GM12878 (cell line): ENCODE data around the gene ESR1. TPM values are rescaled to one million over a fixed set of nuclear protein-coding genes. Genes with fewer than 3 reads are reported as not detected.

Experiments used
- ATAC-seq: fragments of 200-7000 bp; cut with Tn5 transposase; 3 replicates; pipeline ENCODE4 v1.9.1; 2020; ENCODE audit warnings: mild to moderate bottlenecking, moderate library complexity
- BruUV-seq: library from RNA; stranded (reverse); fragments of 400-500 nt; replicated peaks from 2 replicates; lab custom pipeline; 2021; lab: Mats Ljungman, UMichigan
- CTCF ChIA-PET: fragments of 300-600 bp; sonication (Branson Sonifier 250); formaldehyde crosslinking; extraction: SDS; loops from one replicate; lab custom pipeline; 2021; ENCODE audit warnings: inconsistent platforms; lab: Yijun Ruan, JAX
- POLR2A ChIA-PET: fragments of 350-600 bp; formaldehyde crosslinking; extraction: SDS; loops from one replicate; lab custom pipeline; 2021; ENCODE audit warnings: inconsistent platforms; lab: Charles Lee
- RAD21 ChIA-PET: fragments of 300-600 bp; sonication (Branson Sonifier 250); formaldehyde crosslinking; loops from one replicate; lab custom pipeline; 2023; ENCODE audit warnings: antibody characterized with exemption; ENCODE audit not compliant: unreplicated experiment; lab: Charles Lee
- SMC1A ChIA-PET: fragments of 300-600 bp; sonication (Branson Sonifier 250); formaldehyde crosslinking; loops from one replicate; lab custom pipeline; 2023; ENCODE audit not compliant: unreplicated experiment, uncharacterized antibody; lab: Charles Lee
- DNase-seq: peaks from one replicate; pipeline ENCODE4 v3.0.0-alpha.2; 2011; ENCODE audit warnings: low read depth, low spot score
- FAIRE-seq: peaks from 3 replicates; lab custom pipeline; 2011; peaks lifted over from hg19 to GRCh38; lab: Jason Lieb, UNC
- H2AFZ ChIP-seq: 2 replicates; pipeline ENCODE4 v1.6.0; 2011; ENCODE audit warnings: low read depth, low read length, control low read depth; ENCODE audit not compliant: control insufficient read depth
- H3K27ac ChIP-seq: 2 replicates; pipeline ENCODE4 v1.5.1; 2011; ENCODE audit warnings: control low read depth; ENCODE audit not compliant: control insufficient read depth, insufficient read depth
- H3K27me3 ChIP-seq, 2 experiments: replicated peaks in 1 of 2; 2 replicates each; pipeline versions ENCODE4 v1.6.0 to v1.6.1; 2011; ENCODE audit warnings: low read length in 1 of 2; ENCODE audit not compliant: control insufficient read depth in 2 of 2, insufficient read depth in 2 of 2
- H3K36me3 ChIP-seq, 2 experiments: 2 replicates each; pipeline ENCODE4 v1.5.1; 2011; ENCODE audit warnings: low read length in 1 of 2; ENCODE audit not compliant: control insufficient read depth in 2 of 2, insufficient read depth in 2 of 2
- H3K4me1 ChIP-seq: 2 replicates; pipeline ENCODE4 v1.6.1; 2011; ENCODE audit warnings: mild to moderate bottlenecking, low read length, moderate library complexity, mixed read lengths; ENCODE audit not compliant: control insufficient read depth, insufficient read depth
- H3K4me2 ChIP-seq: 2 replicates; pipeline ENCODE4 v1.6.0; 2011; ENCODE audit warnings: control low read depth; ENCODE audit not compliant: control insufficient read depth, insufficient read depth
- H3K4me3 ChIP-seq: fragments of 200-600 bp; sonication (generic); 2 replicates; pipeline ENCODE4 v1.5.1; 2016
- H3K79me2 ChIP-seq: 2 replicates; pipeline ENCODE4 v1.6.0; 2011; ENCODE audit warnings: low read length; ENCODE audit not compliant: control insufficient read depth, insufficient read depth
- H3K9ac ChIP-seq: 2 replicates; pipeline ENCODE4 v1.8.0; 2011; ENCODE audit warnings: low read length, control low read depth, mixed read lengths; ENCODE audit not compliant: control insufficient read depth, insufficient read depth
- H3K9me3 ChIP-seq: replicated peaks from 3 replicates; pipeline ENCODE4 v1.5.1; 2011; ENCODE audit warnings: mild to moderate bottlenecking, low read length; ENCODE audit not compliant: control insufficient read depth, insufficient read depth
- H4K20me1 ChIP-seq: 2 replicates; pipeline ENCODE4 v1.6.0; 2011; ENCODE audit not compliant: control insufficient read depth, insufficient read depth
- CREM ChIP-seq: IDR thresholded peaks from 2 replicates; pipeline ENCODE4 v1.6.1; 2014; ENCODE audit warnings: antibody characterized with exemption, low read depth
- IKZF1 ChIP-seq: fragments of 450-650 bp; conservative IDR thresholded peaks from 2 replicates; pipeline ENCODE4 v1.6.1; 2017; ENCODE audit warnings: antibody characterized with exemption, mild to moderate bottlenecking
- MTA2 ChIP-seq: fragments of 450-650 bp; IDR thresholded peaks from 2 replicates; pipeline ENCODE4 v1.6.1; 2016; ENCODE audit warnings: low read depth, mild to moderate bottlenecking, moderate library complexity
- MXI1 ChIP-seq: fragments of 150-350 bp; IDR thresholded peaks from 2 replicates; pipeline ENCODE4 v1.6.1; 2011; ENCODE audit warnings: low read depth, mild to moderate bottlenecking, inconsistent platforms, low read length, improper control_type of control experiment
- MYB ChIP-seq: fragments of 150-350 bp; IDR thresholded peaks from 2 replicates; pipeline ENCODE4 v1.6.1; 2014; ENCODE audit warnings: mild to moderate bottlenecking, low read depth, low read length, borderline replicate concordance
- NBN ChIP-seq: fragments of 450-650 bp; IDR thresholded peaks from 2 replicates; pipeline ENCODE4 v1.6.1; 2016
- WGBS: methylation state at CpG from one replicate; pipeline ENCODE4 v1.1.6; 2016; ENCODE audit warnings: low lambda C conversion rate; ENCODE audit not compliant: insufficient replicate concordance, insufficient coverage; ENCODE audit errors: missing lambda C conversion rate; 5-methylcytosine and 5-hydroxymethylcytosine counted together
- in situ Hi-C: fragments of 300-500 bp; cut with MboI; formaldehyde crosslinking; loops from 9 replicates; pipeline ENCODE4 v1.14.3; 2018; ENCODE audit warnings: mixed read lengths
- intact Hi-C: fragments of 100-400 bp; cut with micrococcal nuclease; formaldehyde crosslinking; loops from one replicate; pipeline ENCODE4 v1.14.2; 2022; ENCODE audit not compliant: unreplicated experiment
- polyA plus RNA-seq, 11 experiments: library from polyadenylated mRNA; depleted of rRNA in 4 of 11; unstranded in 6 of 11; stranded (reverse) in 5 of 11; fragments of >200 nt; fragmentation: Nextera tagmentation in 4 of 11; fragmentation: Illumina TruSeq in 1 of 11; extraction: Ambion mirVana in 4 of 11; extraction: Trizol in 1 of 11; gene quantifications; 1 replicate in 1 of 11; 2 replicates in 10 of 11; pipeline versions ENCODE4 v1.2.1 to v1.2.3, GENCODE V29; 2011 to 2016; ENCODE audit warnings: inconsistent platforms in 2 of 11, missing spikeins in 2 of 11, low read depth in 1 of 11
- total RNA-seq, 4 experiments: library from RNA; depleted of rRNA in 3 of 4; stranded (reverse); fragments of >200 nt in 3 of 4; fragmentation: Illumina TruSeq in 1 of 4; extraction: Trizol in 1 of 4; gene quantifications; 2 replicates each; pipeline versions ENCODE4 v1.2.1 to v1.2.3, GENCODE V29; 2013 to 2021
- TF ChIP-seq, protein P1 (sequence below): fragments of 450-650 bp; IDR thresholded peaks from 2 replicates; pipeline ENCODE4 v1.6.1; 2017; ENCODE audit warnings: low read depth, mild to moderate bottlenecking, moderate library complexity

The ESR1 gene
- total and polyA plus RNA-seq, 10 of the 15 experiments (the other 5 are each of a cell fraction or from before 2014, with no cell fraction given), result 0.03 to 0.51 (median 0.21) TPM; not detected in 4

DNA sequence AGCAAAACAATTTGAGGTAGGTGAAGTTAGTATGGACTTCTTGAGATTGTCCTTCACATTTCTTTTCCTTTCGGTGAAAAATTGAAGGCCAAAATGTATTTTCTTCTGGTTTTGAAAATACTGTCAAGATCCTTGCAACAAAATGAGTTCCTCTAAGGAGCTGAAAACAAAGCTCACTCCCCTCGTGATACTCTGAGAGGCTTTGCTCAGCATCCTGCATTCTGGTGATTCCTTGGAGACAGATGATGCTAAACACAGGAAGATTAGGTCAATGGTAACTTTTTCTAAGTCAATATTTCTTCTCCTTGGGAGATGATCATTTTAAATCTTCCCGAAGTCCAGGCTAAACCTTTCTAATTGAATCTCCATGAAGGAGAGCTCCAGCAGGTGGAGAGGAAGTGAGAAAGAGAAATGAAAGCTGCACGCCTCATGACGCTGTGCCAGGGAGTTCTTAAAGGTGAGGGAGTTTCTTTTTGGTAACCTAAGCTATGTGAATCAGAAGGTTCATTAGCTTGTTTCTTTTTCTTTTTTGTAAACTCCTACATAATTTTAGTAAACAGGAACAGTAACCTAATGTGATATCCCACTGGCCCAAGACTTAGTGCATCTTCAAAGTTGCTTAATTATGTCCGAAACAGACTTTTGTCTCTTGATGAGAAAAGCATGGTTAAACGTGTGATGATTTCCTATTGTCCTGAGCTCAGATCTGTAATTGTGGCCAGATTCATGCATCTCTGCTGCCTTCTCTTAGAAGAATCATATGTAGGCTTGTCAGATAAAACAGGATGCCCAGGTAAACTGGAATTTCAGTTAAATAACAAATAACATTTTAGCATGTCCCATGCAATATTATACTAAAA, 15.0 kb downstream of the ESR1 start (continued):
- TF ChIP-seq NBN (0 out of 2 replicates have a peak, but pooled peaks have one; percentile 18), CREM (0 out of 2 replicates have a peak, but pooled peaks have one; percentile 13), MTA2 (peak; percentile 85), MYB (no peak)
- TF ChIP-seq, protein P1, sequence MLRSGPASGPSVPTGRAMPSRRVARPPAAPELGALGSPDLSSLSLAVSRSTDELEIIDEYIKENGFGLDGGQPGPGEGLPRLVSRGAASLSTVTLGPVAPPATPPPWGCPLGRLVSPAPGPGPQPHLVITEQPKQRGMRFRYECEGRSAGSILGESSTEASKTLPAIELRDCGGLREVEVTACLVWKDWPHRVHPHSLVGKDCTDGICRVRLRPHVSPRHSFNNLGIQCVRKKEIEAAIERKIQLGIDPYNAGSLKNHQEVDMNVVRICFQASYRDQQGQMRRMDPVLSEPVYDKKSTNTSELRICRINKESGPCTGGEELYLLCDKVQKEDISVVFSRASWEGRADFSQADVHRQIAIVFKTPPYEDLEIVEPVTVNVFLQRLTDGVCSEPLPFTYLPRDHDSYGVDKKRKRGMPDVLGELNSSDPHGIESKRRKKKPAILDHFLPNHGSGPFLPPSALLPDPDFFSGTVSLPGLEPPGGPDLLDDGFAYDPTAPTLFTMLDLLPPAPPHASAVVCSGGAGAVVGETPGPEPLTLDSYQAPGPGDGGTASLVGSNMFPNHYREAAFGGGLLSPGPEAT, result peak; percentile 77

- POLR2A ChIA-PET, result no interaction called here
- in situ Hi-C loops, result no loop called here
- SMC1A ChIA-PET, result no interaction called here
These were observed 19.1 kb downstream of the ESR1 start for GRCh38 chr6:151826517-151827142.

More at GRCh38 chr6:151826517-151827142, 19.1 kb downstream of the ESR1 start:
- intact Hi-C loops, result no loop called here
- FAIRE-seq (no peak), DNase-seq (no peak), ATAC-seq (no peak)
- H3K9me3 ChIP-seq, result no peaks in the 10 kb centered on the region
- CTCF ChIA-PET, result no interaction called here
- no peaks in the 10 kb centered on the region for H3K36me3 ChIP-seq
- no peak overlapping the region for H3K4me3 ChIP-seq
- BruUV-seq, result no TSS peak
- H3K79me2 ChIP-seq, result no peaks in the 10 kb centered on the region
- H3K27me3 ChIP-seq, result 0 out of 4 replicates have a peak, but pooled peaks cover 0 to 2% of the 10 kb centered on the region in 2 experiments
- WGBS, result 48% methylated on average over 4 of the region's 4 CpGs
- no peaks in the 10 kb centered on the region for H4K20me1 ChIP-seq
- no peak overlapping the region for H2AFZ ChIP-seq
- H3K4me2 ChIP-seq, result no peak overlapping the region
- TF ChIP-seq MXI1, result no peak
- no peak for TF ChIP-seq IKZF1
- no peak overlapping the region for H3K27ac ChIP-seq
- H3K4me1 ChIP-seq, result peaks cover 4% of the 10 kb centered on the region
- RAD21 ChIA-PET, result interaction anchor here (1.3 kb wide), 1 partner anchor 298 kb away, joined by 3 read pairs; no protein-coding TSS in a partner anchor
- no peak overlapping the region for H3K9ac ChIP-seq
